ENCODE data around the gene CRIM1.

Gene CRIM1

DNA sequence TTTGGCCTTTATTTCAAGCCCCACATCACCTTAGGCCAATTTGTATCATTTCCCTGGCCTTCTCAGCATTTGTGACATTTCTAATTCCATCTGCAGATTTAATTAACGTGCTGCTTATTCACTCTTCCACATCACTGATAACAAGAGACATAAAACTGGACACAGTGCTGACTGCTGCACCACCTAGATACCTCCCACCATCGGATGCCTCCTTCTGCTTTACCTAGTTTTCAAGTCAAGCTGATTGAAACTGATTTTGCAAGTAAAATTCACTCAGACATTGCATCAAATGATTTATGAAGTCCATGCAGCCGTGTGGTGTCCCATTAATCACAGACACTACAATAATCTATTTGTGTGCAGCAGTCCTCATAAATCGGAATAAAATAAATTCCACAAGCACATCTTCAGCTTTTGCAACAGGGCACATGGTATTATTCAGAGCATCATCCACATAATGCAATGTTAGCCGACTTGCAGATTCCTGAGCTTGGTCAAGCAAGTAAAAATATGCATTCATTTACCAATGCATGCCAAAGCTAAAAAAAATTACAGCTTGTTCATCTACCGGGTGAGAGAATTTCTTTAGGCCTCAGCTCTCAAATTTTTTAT, 15.9 kb upstream of the CRIM1 start:
- TF ChIP-seq TCF12 (IDR thresholded peaks at IDR 0.05; ENCODE audit: low read depth): no peak; the same call in 1 of the 2 replicates
- no peak for TF ChIP-seq ZBTB7A (IDR thresholded peaks at IDR 0.05; ENCODE audit: low read depth)
- peak; percentile 57; the same call in 1 of the 2 replicates for TF ChIP-seq EP300 (IDR thresholded peaks at IDR 0.05; ENCODE audit: borderline replicate concordance)
- peak; percentile 74 for TF ChIP-seq NFIC (IDR thresholded peaks at IDR 0.05)
- TF ChIP-seq EGR1 (IDR thresholded peaks at IDR 0.05): no peak
- TF ChIP-seq, protein P1, sequence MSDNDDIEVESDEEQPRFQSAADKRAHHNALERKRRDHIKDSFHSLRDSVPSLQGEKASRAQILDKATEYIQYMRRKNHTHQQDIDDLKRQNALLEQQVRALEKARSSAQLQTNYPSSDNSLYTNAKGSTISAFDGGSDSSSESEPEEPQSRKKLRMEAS (IDR thresholded peaks at IDR 0.05): peak; percentile 76
- TF ChIP-seq CEBPB (IDR thresholded peaks at IDR 0.05): peak; percentile 65
- TF ChIP-seq TEAD4 (IDR thresholded peaks at IDR 0.05): peak; percentile 88

GRCh38 chr2:36343606-36344005, 12.0 kb upstream of the CRIM1 start:
- TF ChIP-seq TAF1 (IDR thresholded peaks at IDR 0.05; ENCODE audit: low read depth) (no peak), EP300 (IDR thresholded peaks at IDR 0.05; ENCODE audit: borderline replicate concordance) (no peak), TEAD4 (IDR thresholded peaks at IDR 0.05) (no peak), NFIC (IDR thresholded peaks at IDR 0.05) (no peak), EGR1 (IDR thresholded peaks at IDR 0.05) (no peak), TCF12 (IDR thresholded peaks at IDR 0.05; ENCODE audit: low read depth) (no peak), CEBPB (IDR thresholded peaks at IDR 0.05) (no peak), CREB1 (IDR thresholded peaks at IDR 0.05; ENCODE audit: low read depth) (no peak), ZBTB7A (IDR thresholded peaks at IDR 0.05; ENCODE audit: low read depth) (no peak), YY1 (IDR thresholded peaks at IDR 0.05; ENCODE audit: low read depth) (no peak), RAD21 (IDR thresholded peaks at IDR 0.05; ENCODE audit: low read depth) (no peak), FOXM1 (IDR thresholded peaks at IDR 0.05; ENCODE audit: borderline replicate concordance, low read depth) (no peak)
- TF ChIP-seq, protein P2, sequence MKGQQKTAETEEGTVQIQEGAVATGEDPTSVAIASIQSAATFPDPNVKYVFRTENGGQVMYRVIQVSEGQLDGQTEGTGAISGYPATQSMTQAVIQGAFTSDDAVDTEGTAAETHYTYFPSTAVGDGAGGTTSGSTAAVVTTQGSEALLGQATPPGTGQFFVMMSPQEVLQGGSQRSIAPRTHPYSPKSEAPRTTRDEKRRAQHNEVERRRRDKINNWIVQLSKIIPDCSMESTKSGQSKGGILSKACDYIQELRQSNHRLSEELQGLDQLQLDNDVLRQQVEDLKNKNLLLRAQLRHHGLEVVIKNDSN (IDR thresholded peaks at IDR 0.05): no peak
- TF ChIP-seq, protein P3, sequence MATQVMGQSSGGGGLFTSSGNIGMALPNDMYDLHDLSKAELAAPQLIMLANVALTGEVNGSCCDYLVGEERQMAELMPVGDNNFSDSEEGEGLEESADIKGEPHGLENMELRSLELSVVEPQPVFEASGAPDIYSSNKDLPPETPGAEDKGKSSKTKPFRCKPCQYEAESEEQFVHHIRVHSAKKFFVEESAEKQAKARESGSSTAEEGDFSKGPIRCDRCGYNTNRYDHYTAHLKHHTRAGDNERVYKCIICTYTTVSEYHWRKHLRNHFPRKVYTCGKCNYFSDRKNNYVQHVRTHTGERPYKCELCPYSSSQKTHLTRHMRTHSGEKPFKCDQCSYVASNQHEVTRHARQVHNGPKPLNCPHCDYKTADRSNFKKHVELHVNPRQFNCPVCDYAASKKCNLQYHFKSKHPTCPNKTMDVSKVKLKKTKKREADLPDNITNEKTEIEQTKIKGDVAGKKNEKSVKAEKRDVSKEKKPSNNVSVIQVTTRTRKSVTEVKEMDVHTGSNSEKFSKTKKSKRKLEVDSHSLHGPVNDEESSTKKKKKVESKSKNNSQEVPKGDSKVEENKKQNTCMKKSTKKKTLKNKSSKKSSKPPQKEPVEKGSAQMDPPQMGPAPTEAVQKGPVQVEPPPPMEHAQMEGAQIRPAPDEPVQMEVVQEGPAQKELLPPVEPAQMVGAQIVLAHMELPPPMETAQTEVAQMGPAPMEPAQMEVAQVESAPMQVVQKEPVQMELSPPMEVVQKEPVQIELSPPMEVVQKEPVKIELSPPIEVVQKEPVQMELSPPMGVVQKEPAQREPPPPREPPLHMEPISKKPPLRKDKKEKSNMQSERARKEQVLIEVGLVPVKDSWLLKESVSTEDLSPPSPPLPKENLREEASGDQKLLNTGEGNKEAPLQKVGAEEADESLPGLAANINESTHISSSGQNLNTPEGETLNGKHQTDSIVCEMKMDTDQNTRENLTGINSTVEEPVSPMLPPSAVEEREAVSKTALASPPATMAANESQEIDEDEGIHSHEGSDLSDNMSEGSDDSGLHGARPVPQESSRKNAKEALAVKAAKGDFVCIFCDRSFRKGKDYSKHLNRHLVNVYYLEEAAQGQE (IDR thresholded peaks at IDR 0.05; ENCODE audit: low read depth): no peak
- TF ChIP-seq, protein P1 (IDR thresholded peaks at IDR 0.05): no peak

GRCh38 chr2:36348721-36349120, 6.9 kb upstream of the CRIM1 start:
- TF ChIP-seq, protein P3 (IDR thresholded peaks at IDR 0.05; ENCODE audit: low read depth): no peak
- TF ChIP-seq EGR1 (IDR thresholded peaks at IDR 0.05) (no peak), YY1 (IDR thresholded peaks at IDR 0.05; ENCODE audit: low read depth) (no peak), NFIC (IDR thresholded peaks at IDR 0.05) (no peak), CREB1 (IDR thresholded peaks at IDR 0.05; ENCODE audit: low read depth) (no peak), TEAD4 (IDR thresholded peaks at IDR 0.05) (no peak), TAF1 (IDR thresholded peaks at IDR 0.05; ENCODE audit: low read depth) (no peak), RAD21 (IDR thresholded peaks at IDR 0.05; ENCODE audit: low read depth) (no peak), CEBPB (IDR thresholded peaks at IDR 0.05) (no peak), TCF12 (IDR thresholded peaks at IDR 0.05; ENCODE audit: low read depth) (no peak), FOXM1 (IDR thresholded peaks at IDR 0.05; ENCODE audit: borderline replicate concordance, low read depth) (no peak), ZBTB7A (IDR thresholded peaks at IDR 0.05; ENCODE audit: low read depth) (no peak), EP300 (IDR thresholded peaks at IDR 0.05; ENCODE audit: borderline replicate concordance) (no peak)
- TF ChIP-seq, protein P1 (IDR thresholded peaks at IDR 0.05): no peak
- TF ChIP-seq, protein P2 (IDR thresholded peaks at IDR 0.05): no peak

GRCh38 chr2:36351291-36351690, 4.3 kb upstream of the CRIM1 start:
- no peak for TF ChIP-seq ZBTB7A (IDR thresholded peaks at IDR 0.05; ENCODE audit: low read depth)
- no peak for TF ChIP-seq TCF12 (IDR thresholded peaks at IDR 0.05; ENCODE audit: low read depth)
- TF ChIP-seq, protein P3 (IDR thresholded peaks at IDR 0.05; ENCODE audit: low read depth): no peak
- TF ChIP-seq NFIC (IDR thresholded peaks at IDR 0.05): no peak
- TF ChIP-seq, protein P2 (IDR thresholded peaks at IDR 0.05): no peak
- TF ChIP-seq TEAD4 (IDR thresholded peaks at IDR 0.05): no peak
- no peak for TF ChIP-seq CREB1 (IDR thresholded peaks at IDR 0.05; ENCODE audit: low read depth)
- no peak for TF ChIP-seq YY1 (IDR thresholded peaks at IDR 0.05; ENCODE audit: low read depth)
